Mucosa of descending colon (tissue), 3 donors: ENCODE measurements around the gene MCHR1. TPM values are rescaled to one million over a fixed set of nuclear protein-coding genes. Genes with fewer than 3 reads are reported as not detected.
"Not testable (repeated sequence)": the region's sequence is repeated elsewhere in the genome, so short reads cannot be mapped to it uniquely, and the experiment has no call there.

Experiments
- ATAC-seq: fragments of 200-7000 bp; cut with Tn5 transposase; one replicate; pipeline ENCODE4 v1.9.1; 2020; ENCODE audit warnings: mild to moderate bottlenecking, moderate library complexity
- DNase-seq, 3 donors: peaks; one replicate each; pipeline ENCODE4 v3.0.0-alpha.2; 2020
- H3K36me3 ChIP-seq: fragments of 200-600 bp; one replicate; pipeline ENCODE4 v1.8.0; 2021; ENCODE audit warnings: low read depth, mild to moderate bottlenecking
- H3K4me1 ChIP-seq: fragments of 200-600 bp; one replicate; pipeline ENCODE4 v1.8.0; 2021; ENCODE audit warnings: low read depth, mild to moderate bottlenecking
- H3K4me3 ChIP-seq: fragments of 200-600 bp; one replicate; pipeline ENCODE4 v1.8.0; 2021; ENCODE audit warnings: mild to moderate bottlenecking
- H3K9me3 ChIP-seq: fragments of 200-600 bp; one replicate; pipeline ENCODE4 v1.8.0; 2021; ENCODE audit warnings: mild to moderate bottlenecking
- CTCF ChIP-seq: fragments of 200-600 bp; IDR thresholded peaks from one replicate; pipeline ENCODE4 v1.8.0; 2022; ENCODE audit warnings: antibody characterized with exemption, mild to moderate bottlenecking
- intact Hi-C, 2 donors: fragments of 100-400 bp; cut with DNase I in 1 of 2; cut with micrococcal nuclease in 1 of 2; formaldehyde crosslinking; loops; one replicate each; pipeline versions ENCODE4 v1.11.0 to v1.11.1; 2022; cut with DNase I, micrococcal nuclease
- total RNA-seq, 3 donors: library from RNA; stranded (reverse); fragmentation: NEBNext Ultra II Directional in 2 of 3; extraction: Animal tissue kit (Norgen Biotek cat#: 25700) in 2 of 3; gene quantifications; one replicate each; pipeline versions ENCODE4 v1.2.1 to v1.2.4, GENCODE V29; 2021 to 2023
- donor health status: DM: no; HTN: no; CAD: no; lungs with moderate emphysema.
- donor health status: DM: no; HTN: no; CAD: no.
- donor health status: DM: no; HTN: yes; CAD: no.

MCHR1 gene
- total RNA-seq, 3 donors from 2014 or later = 0.41 TPM; not detected in 2

- Histone ChIP-seq H3K4me3 (no peak overlapping the region), H3K36me3 (no peaks in the 10 kb centered on the region), H3K9me3 (no peaks in the 10 kb centered on the region), H3K4me1 (peaks cover 6% of the 10 kb centered on the region)
- intact Hi-C loops = no loop called here
- DNase-seq (no peak), ATAC-seq (no peak)
- TF ChIP-seq CTCF = no peak
Observed at GRCh38 chr22:40712311-40712710, 33.0 kb downstream of the MCHR1 start.

GRCh38 chr22:40714499-40715337 is 35.4 kb downstream of the MCHR1 start:
- Histone ChIP-seq H3K4me1 (peaks cover 6% of the 10 kb centered on the region), H3K4me3 (no peak overlapping the region), H3K9me3 (no peaks in the 10 kb centered on the region), H3K36me3 (no peaks in the 10 kb centered on the region)
- TF ChIP-seq CTCF = no peak
- intact Hi-C loops = no loop called here
- no peak for DNase-seq
- ATAC-seq = no peak

- Histone ChIP-seq H3K4me3 (no peak overlapping the region), H3K4me1 (peaks cover 5% of the 10 kb centered on the region), H3K9me3 (no peaks in the 10 kb centered on the region), H3K36me3 (no peaks in the 10 kb centered on the region)
- ATAC-seq = no peak
- intact Hi-C loops = no loop called here
- no peak for DNase-seq
- no peak for TF ChIP-seq CTCF
Observed at GRCh38 chr22:40716116-40716515, 36.8 kb downstream of the MCHR1 start.

GRCh38 chr22:40717657-40718056 is 38.4 kb downstream of the MCHR1 start:
- H3K4me1 ChIP-seq, ATAC-seq, intact Hi-C loops, H3K9me3 ChIP-seq, H3K4me3 ChIP-seq, H3K36me3 ChIP-seq, DNase-seq: not testable (repeated sequence)

DNA sequence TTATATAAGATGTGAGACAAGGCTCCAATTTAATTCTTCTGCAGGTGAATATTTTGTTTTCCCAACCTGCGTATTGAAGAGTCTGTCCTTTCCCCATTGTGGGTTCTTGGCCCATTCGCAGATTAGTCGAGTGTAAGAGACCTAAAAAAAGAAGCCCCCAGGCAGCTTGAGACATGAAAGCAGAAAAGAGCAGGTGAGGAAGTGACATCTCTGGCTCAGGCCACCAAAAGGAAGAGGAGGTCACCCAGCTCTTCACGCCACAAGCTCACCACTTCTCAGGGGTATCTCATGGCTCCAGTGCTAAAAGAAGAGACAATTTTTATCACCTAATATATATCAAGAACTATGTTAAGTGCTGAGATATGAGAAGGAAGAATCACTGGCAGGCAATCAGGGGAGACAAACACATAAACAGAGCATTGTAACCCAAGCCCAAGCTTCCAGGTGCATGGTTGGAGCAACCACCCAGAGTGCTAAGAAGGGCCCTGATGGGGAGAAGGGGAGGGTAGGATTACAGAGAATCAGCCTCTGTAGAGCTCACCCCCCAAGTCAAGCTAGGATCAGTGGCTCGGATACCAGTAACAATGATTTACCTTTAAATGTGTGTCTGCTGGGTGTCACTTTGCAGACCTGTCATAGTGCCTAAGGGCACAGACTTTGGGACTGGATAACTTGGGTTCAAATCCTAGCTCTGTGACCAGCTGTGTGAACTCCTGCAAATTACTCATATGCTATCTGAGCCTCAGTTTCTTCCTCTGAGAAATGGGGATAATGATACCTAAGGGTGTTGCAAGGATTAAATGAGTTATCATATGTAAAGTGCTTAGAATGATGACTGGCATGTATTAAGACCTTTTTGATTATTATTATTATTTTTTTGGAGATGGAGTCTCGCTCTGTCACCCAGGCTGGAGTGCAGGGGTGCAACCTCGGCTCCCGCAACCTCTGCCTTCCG is 39.2 kb downstream of the MCHR1 start:
- H3K9me3 ChIP-seq = no peaks in the 10 kb centered on the region
- H3K4me1 ChIP-seq = no peaks in the 10 kb centered on the region
- H3K36me3 ChIP-seq = no peaks in the 10 kb centered on the region
- no peak for DNase-seq
- no peak overlapping the region for H3K4me3 ChIP-seq
- intact Hi-C loops = no loop called here
- no peak for ATAC-seq
- no peak for TF ChIP-seq CTCF

- DNase-seq = no peak
- H3K4me3 ChIP-seq = no peak overlapping the region
- H3K9me3 ChIP-seq = no peaks in the 10 kb centered on the region
- no peaks in the 10 kb centered on the region for H3K36me3 ChIP-seq
- no peak for TF ChIP-seq CTCF
- intact Hi-C loops = no loop called here
- no peak for ATAC-seq
- H3K4me1 ChIP-seq = no peaks in the 10 kb centered on the region
Observed at GRCh38 chr22:40719599-40719998, 40.3 kb downstream of the MCHR1 start.

DNA sequence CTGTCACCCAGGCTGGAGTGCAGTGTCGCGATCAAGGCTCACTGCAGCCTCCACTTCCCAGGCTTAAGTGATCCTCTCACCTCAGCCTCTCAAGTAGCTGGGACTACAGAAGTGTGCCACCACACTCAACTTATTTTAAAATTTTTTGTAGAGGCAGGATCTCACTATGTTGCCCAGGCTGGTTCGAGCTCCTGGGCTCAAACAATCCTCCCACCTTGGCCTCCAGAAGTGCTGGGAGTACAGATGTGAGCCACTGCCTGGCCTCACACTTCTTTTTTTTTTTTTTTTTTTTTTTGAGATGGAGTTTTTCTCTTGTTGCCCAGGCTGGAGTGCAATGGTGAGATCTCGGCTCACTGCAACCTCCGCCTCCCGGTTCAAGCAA is 40.9 kb downstream of the MCHR1 start:
- DNase-seq, H3K9me3 ChIP-seq, H3K36me3 ChIP-seq, H3K4me3 ChIP-seq, intact Hi-C loops, H3K4me1 ChIP-seq, ATAC-seq: not testable (repeated sequence)
